ENCODE data around the gene HNF4A. TPM values are rescaled to one million over a fixed set of nuclear protein-coding genes. Genes with fewer than 3 reads are reported as not detected.

Gene HNF4A
- total and polyA plus RNA-seq, 2 of the 13 experiments (the other 11 are each of a cell fraction or from before 2014, with no cell fraction given) = 80.9 to 169 TPM

GRCh38 chr20:44402391-44403193 is 47.1 kb downstream of the HNF4A start (continued):
- TF ChIP-seq ZNF780A (CRISPR knock-in tag; IDR thresholded peaks at IDR 0.05) = no peak
- TF ChIP-seq ZNF530 (CRISPR knock-in tag; IDR thresholded peaks at IDR 0.05; ENCODE audit: low read depth) = no peak
- TF ChIP-seq CBFB (CRISPR knock-in tag; IDR thresholded peaks at IDR 0.05) = peak; percentile 76
- TF ChIP-seq TOPORS (CRISPR knock-in tag; IDR thresholded peaks at IDR 0.05) = no peak
- TF ChIP-seq ZNF33A (CRISPR knock-in tag; IDR thresholded peaks at IDR 0.05; ENCODE audit: borderline replicate concordance) = no peak
- TF ChIP-seq ZMYM4 (CRISPR knock-in tag; IDR thresholded peaks at IDR 0.05) = peak; percentile 25; the same call in 1 of the 2 replicates
- TF ChIP-seq, protein P1, sequence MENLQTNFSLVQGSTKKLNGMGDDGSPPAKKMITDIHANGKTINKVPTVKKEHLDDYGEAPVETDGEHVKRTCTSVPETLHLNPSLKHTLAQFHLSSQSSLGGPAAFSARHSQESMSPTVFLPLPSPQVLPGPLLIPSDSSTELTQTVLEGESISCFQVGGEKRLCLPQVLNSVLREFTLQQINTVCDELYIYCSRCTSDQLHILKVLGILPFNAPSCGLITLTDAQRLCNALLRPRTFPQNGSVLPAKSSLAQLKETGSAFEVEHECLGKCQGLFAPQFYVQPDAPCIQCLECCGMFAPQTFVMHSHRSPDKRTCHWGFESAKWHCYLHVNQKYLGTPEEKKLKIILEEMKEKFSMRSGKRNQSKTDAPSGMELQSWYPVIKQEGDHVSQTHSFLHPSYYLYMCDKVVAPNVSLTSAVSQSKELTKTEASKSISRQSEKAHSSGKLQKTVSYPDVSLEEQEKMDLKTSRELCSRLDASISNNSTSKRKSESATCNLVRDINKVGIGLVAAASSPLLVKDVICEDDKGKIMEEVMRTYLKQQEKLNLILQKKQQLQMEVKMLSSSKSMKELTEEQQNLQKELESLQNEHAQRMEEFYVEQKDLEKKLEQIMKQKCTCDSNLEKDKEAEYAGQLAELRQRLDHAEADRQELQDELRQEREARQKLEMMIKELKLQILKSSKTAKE (CRISPR knock-in tag; IDR thresholded peaks at IDR 0.05; ENCODE audit: borderline replicate concordance) = no peak; the same call in 1 of the 2 replicates
- TF ChIP-seq RXRB (CRISPR knock-in tag; IDR thresholded peaks at IDR 0.05; ENCODE audit: borderline replicate concordance) = peak; percentile 57; the same call in 1 of the 2 replicates
- no peak for TF ChIP-seq ZNF703 (CRISPR knock-in tag; IDR thresholded peaks at IDR 0.05; ENCODE audit: borderline replicate concordance)
- no peak for TF ChIP-seq ZNF432 (CRISPR knock-in tag; IDR thresholded peaks at IDR 0.05; ENCODE audit: borderline replicate concordance)
- peak; percentile 69 for TF ChIP-seq UBTF (CRISPR knock-in tag; IDR thresholded peaks at IDR 0.05)
- no peak for TF ChIP-seq ZNF672 (CRISPR knock-in tag; IDR thresholded peaks at IDR 0.05)
- peak; percentile 15; the same call in 1 of the 2 replicates for TF ChIP-seq ZNF501 (CRISPR knock-in tag; IDR thresholded peaks at IDR 0.05)
- TF ChIP-seq MIER2 (CRISPR knock-in tag; IDR thresholded peaks at IDR 0.05) = no peak; the same call in 1 of the 2 replicates
- no peak for TF ChIP-seq CCAR2 (optimal IDR thresholded peaks at IDR 0.05; ENCODE audit: low read depth, low read length)
- TF ChIP-seq SMYD3 (CRISPR knock-in tag; IDR thresholded peaks at IDR 0.05) = no peak
- TF ChIP-seq SP4 (CRISPR knock-in tag; IDR thresholded peaks at IDR 0.05) = peak; percentile 48; the same call in 1 of the 2 replicates
- TF ChIP-seq ZNF207 (IDR thresholded peaks at IDR 0.05; ENCODE audit: borderline replicate concordance) = no peak
- TF ChIP-seq, protein P2, sequence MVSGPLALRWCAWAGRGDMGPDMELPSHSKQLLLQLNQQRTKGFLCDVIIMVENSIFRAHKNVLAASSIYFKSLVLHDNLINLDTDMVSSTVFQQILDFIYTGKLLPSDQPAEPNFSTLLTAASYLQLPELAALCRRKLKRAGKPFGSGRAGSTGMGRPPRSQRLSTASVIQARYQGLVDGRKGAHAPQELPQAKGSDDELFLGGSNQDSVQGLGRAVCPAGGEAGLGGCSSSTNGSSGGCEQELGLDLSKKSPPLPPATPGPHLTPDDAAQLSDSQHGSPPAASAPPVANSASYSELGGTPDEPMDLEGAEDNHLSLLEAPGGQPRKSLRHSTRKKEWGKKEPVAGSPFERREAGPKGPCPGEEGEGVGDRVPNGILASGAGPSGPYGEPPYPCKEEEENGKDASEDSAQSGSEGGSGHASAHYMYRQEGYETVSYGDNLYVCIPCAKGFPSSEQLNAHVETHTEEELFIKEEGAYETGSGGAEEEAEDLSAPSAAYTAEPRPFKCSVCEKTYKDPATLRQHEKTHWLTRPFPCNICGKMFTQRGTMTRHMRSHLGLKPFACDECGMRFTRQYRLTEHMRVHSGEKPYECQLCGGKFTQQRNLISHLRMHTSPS (CRISPR knock-in tag; IDR thresholded peaks at IDR 0.05; ENCODE audit: low read depth) = peak; percentile 60; the same call in 1 of the 2 replicates
- TF ChIP-seq SALL1 (CRISPR knock-in tag; IDR thresholded peaks at IDR 0.05) = peak; percentile 86
- 0 out of 2 replicates have a peak, but pooled peaks have one; percentile 67 for TF ChIP-seq PAX8 (CRISPR knock-in tag; IDR thresholded peaks at IDR 0.05; ENCODE audit: borderline replicate concordance)
